Smooth muscle cell (in vitro differentiated cells): Measurements from ENCODE around the gene TK1. TPM values are rescaled to one million over a fixed set of nuclear protein-coding genes. Genes with fewer than 3 reads are reported as not detected.

Experiments used
- DNase-seq: peaks from one replicate; lab custom pipeline; 2025; ENCODE audit not compliant: unreplicated experiment; lab: John Stamatoyannopoulos, UW
- H2AFZ ChIP-seq: fragments of 200-600 bp; sonication (generic); 2 replicates; pipeline ENCODE4 v1.6.0; 2016; ENCODE audit warnings: antibody characterized with exemption, low read depth, mild to moderate bottlenecking
- H3F3A ChIP-seq: fragments of 200-600 bp; sonication (generic); 2 replicates; pipeline ENCODE4 v1.6.0; 2017; ENCODE audit warnings: antibody characterized with exemption, low read depth
- H3K27ac ChIP-seq: fragments of 200-600 bp; sonication (generic); 2 replicates; pipeline ENCODE4 v1.5.1; 2016; ENCODE audit warnings: low read depth, mild to moderate bottlenecking
- H3K27me3 ChIP-seq: fragments of 200-600 bp; sonication (generic); 2 replicates; pipeline ENCODE4 v1.6.1; 2016; ENCODE audit warnings: low read depth, mild to moderate bottlenecking
- H3K36me3 ChIP-seq: fragments of 200-600 bp; sonication (generic); 2 replicates; pipeline ENCODE4 v1.5.1; 2016; ENCODE audit warnings: low read depth
- H3K4me1 ChIP-seq: fragments of 200-600 bp; sonication (generic); 2 replicates; pipeline ENCODE4 v1.5.1; 2016; ENCODE audit warnings: low read depth
- H3K4me2 ChIP-seq: fragments of 200-600 bp; sonication (generic); 2 replicates; pipeline ENCODE4 v1.6.0; 2016; ENCODE audit warnings: mild to moderate bottlenecking
- H3K4me3 ChIP-seq: fragments of 200-600 bp; sonication (generic); 2 replicates; pipeline ENCODE4 v1.5.1; 2016; ENCODE audit warnings: mild to moderate bottlenecking
- H3K79me2 ChIP-seq: fragments of 200-600 bp; sonication (generic); 2 replicates; pipeline ENCODE4 v1.6.0; 2016; ENCODE audit warnings: low read depth, mild to moderate bottlenecking
- H3K9ac ChIP-seq: fragments of 200-600 bp; sonication (generic); 2 replicates; pipeline ENCODE4 v1.6.0; 2016; ENCODE audit warnings: low read depth
- H3K9me3 ChIP-seq: fragments of 200-600 bp; sonication (generic); replicated peaks from 2 replicates; pipeline ENCODE4 v1.5.1; 2016; ENCODE audit warnings: low read depth
- H4K20me1 ChIP-seq: fragments of 200-600 bp; sonication (generic); 2 replicates; pipeline ENCODE4 v1.6.0; 2016; ENCODE audit warnings: low read depth
- WGBS: methylation state at CpG from one replicate; pipeline ENCODE4 v1.1.7; 2016; ENCODE audit warnings: low lambda C conversion rate; 5-methylcytosine and 5-hydroxymethylcytosine counted together
- polyA plus RNA-seq: library from polyadenylated mRNA; unstranded; fragments of >200 nt; fragmentation: Nextera tagmentation; extraction: Ambion mirVana; gene quantifications from 2 replicates; pipeline ENCODE4 v1.2.1, GENCODE V29; 2016
- total RNA-seq: library from RNA; depleted of rRNA; stranded (reverse); fragments of >200 nt; gene quantifications from 2 replicates; pipeline ENCODE4 v1.2.3, GENCODE V29; 2014
- TF ChIP-seq, protein P1 (sequence below): fragments of 200-600 bp; sonication (generic); IDR thresholded peaks from 2 replicates; pipeline ENCODE4 v1.5.1; 2017; ENCODE audit warnings: borderline replicate concordance, mild to moderate bottlenecking, antibody characterized with exemption; ENCODE audit not compliant: insufficient read depth, poor library complexity, severe bottlenecking

TK1 gene
- total and polyA plus RNA-seq, 2 experiments from 2014 or later, result 20.9 to 72.7 TPM

DNA sequence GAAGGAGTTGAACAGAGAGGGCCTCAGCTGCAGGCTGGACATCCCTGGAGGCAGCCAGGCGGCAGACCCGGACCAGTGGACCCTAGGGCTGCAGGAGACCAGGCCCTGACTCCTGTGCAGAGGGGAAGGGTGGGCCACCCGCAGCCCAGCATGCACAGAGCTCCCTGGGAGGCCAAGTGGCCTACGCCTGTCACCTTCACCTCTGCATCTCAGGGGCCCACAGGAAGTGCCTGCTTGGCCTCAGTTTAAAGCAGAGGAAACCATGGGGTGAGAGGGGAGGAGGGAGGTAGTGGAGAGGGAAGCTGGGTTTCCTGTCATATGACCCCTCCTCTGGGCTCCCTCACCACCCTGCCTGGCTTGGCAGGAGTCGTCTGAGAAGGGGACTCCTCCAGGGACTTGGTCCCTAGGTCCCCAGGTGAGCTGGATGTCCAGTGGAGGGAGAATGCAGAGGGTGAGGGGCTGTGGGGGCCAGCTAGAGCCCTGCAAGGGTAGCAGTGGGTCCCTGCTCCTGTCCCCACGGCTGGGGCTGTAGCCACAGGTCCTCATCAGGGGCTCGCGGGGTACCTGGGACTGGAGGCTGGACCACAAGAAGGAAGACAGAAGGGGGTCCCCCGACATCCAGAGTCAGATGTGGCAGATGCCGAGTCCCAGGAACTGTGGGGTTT is 56.3 kb downstream of the TK1 start, which contains the start of gene TMC8:
TSS of gene TMC8 (plus strand) at position 335 of the 665 bp plus-strand sequence. CDS start 818 bp downstream, outside the sequence.
- Histone ChIP-seq H3K4me3 (peak within 1 kb of the TSS; percentile 30), H3K27me3 (peaks cover 18% of the 10 kb centered on the region), H3K9ac (no peak within 1 kb of the TSS), H3K27ac (no peak within 1 kb of the TSS), H2AFZ (no peak within 1 kb of the TSS), H3K36me3 (no peaks in the 10 kb centered on the region), H3K79me2 (no peaks in the 10 kb centered on the region), H3F3A (no peaks in the 10 kb centered on the region), H3K4me2 (peak within 1 kb of the TSS; percentile 70), H3K9me3 (no peaks in the 10 kb centered on the region), H4K20me1 (no peaks in the 10 kb centered on the region), H3K4me1 (peaks cover 13% of the 10 kb centered on the region)
- no peak for DNase-seq
- TF ChIP-seq, protein P1, sequence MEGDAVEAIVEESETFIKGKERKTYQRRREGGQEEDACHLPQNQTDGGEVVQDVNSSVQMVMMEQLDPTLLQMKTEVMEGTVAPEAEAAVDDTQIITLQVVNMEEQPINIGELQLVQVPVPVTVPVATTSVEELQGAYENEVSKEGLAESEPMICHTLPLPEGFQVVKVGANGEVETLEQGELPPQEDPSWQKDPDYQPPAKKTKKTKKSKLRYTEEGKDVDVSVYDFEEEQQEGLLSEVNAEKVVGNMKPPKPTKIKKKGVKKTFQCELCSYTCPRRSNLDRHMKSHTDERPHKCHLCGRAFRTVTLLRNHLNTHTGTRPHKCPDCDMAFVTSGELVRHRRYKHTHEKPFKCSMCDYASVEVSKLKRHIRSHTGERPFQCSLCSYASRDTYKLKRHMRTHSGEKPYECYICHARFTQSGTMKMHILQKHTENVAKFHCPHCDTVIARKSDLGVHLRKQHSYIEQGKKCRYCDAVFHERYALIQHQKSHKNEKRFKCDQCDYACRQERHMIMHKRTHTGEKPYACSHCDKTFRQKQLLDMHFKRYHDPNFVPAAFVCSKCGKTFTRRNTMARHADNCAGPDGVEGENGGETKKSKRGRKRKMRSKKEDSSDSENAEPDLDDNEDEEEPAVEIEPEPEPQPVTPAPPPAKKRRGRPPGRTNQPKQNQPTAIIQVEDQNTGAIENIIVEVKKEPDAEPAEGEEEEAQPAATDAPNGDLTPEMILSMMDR, result no peak
- WGBS, result 83% methylated on average over 10 of the region's 10 CpGs

DNA sequence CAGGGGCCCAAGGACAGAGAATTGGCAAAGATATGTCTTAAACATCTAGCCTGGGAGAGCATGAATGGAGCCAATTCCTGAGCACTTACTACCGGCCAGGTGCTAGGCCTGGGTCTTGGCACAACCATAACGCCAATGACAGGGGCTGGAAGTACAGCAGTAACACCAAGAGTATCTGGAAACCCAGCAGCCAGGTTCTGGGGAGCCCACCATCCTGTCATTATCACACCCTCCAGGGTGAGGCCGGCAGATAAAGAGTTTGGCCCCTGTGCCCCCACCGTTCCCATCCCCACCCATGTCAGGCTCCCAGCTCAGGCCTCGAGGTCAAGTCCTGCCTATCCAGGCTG is 56.8 kb downstream of the TK1 start:
- H3K4me3 ChIP-seq, result no peak overlapping the region
- no peak overlapping the region for H3K4me2 ChIP-seq
- H4K20me1 ChIP-seq, result no peaks in the 10 kb centered on the region
- no peaks in the 10 kb centered on the region for H3K9me3 ChIP-seq
- H3K36me3 ChIP-seq, result no peaks in the 10 kb centered on the region
- DNase-seq, result no peak
- no peaks in the 10 kb centered on the region for H3F3A ChIP-seq
- H2AFZ ChIP-seq, result no peak overlapping the region
- H3K27ac ChIP-seq, result no peak overlapping the region
- TF ChIP-seq, protein P1, result no peak
- H3K4me1 ChIP-seq, result peaks cover 13% of the 10 kb centered on the region
- peaks cover 18% of the 10 kb centered on the region for H3K27me3 ChIP-seq
- 70% methylated on average over 5 of the region's 5 CpGs for WGBS
- no peak overlapping the region for H3K9ac ChIP-seq
- no peaks in the 10 kb centered on the region for H3K79me2 ChIP-seq

DNA sequence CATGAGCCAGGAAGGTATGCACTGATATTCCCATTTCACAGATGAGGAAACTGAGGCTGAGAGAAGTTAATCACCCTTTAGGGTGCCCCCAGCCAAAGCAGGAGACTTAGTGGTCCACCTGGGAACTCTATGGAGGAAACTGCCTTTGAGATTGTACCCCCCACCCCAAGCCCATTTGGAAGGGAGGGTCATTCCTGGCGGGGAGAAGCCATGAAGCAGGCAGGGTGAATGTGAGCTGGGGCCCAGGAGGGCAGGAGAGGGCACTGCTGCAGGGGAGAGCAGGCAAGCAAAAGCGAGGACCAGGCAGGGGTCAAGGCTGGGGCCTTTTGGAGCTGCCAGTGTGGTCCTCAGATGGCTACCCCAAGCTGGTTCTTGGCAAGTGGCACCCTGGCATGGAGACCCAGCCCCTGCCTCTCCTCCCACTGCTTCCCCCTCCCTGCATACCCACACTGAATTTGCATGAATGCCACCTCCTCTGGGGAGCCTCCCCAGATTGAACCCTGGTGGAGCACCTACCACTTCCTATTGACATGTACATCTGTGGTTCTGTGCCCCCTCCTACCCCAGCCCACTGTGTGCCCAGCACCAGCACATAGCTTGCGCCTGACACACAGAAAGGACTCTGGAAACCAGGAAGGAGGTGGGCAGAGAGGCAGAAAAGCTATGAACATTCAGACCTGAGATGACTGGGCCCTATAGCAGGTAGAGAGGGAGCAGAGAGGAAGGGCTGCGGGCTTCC is 57.3 kb downstream of the TK1 start:
- Histone ChIP-seq H3K9me3 (no peaks in the 10 kb centered on the region), H3K79me2 (no peaks in the 10 kb centered on the region), H2AFZ (no peak overlapping the region), H3K4me2 (peak overlapping the region; percentile 99), H3F3A (no peaks in the 10 kb centered on the region), H3K36me3 (no peaks in the 10 kb centered on the region), H3K4me1 (peaks cover 13% of the 10 kb centered on the region), H3K27ac (no peak overlapping the region), H3K4me3 (peak overlapping the region; percentile 91), H3K27me3 (peaks cover 18% of the 10 kb centered on the region), H3K9ac (no peak overlapping the region), H4K20me1 (no peaks in the 10 kb centered on the region)
- 92% methylated on average over 3 of the region's 4 CpGs for WGBS
- no peak for DNase-seq
- TF ChIP-seq, protein P1, result no peak
